CD14-positive monocyte (primary cell): ENCODE results near the gene IL18RAP. TPM values are rescaled to one million over a fixed set of nuclear protein-coding genes. Genes with fewer than 3 reads are reported as not detected.

ENCODE experiments used
- DNase-seq, 3 donors: peaks; one replicate each; pipeline ENCODE4 v3.0.0-alpha.2; 2011 to 2022
- H2AFZ ChIP-seq: 2 replicates; pipeline ENCODE4 v1.6.0; 2012; ENCODE audit warnings: mild to moderate bottlenecking, low read depth, low read length, inconsistent platforms; ENCODE audit not compliant: insufficient read depth, poor library complexity, severe bottlenecking
- H3K27ac ChIP-seq, 2 donors: 1 replicate in 1 of 2; 2 replicates in 1 of 2; pipeline ENCODE4 v1.5.1; 2012 to 2013; ENCODE audit warnings: low read length in 2 of 2, control low read depth in 1 of 2, inconsistent platforms in 1 of 2, low read depth in 1 of 2, mild to moderate bottlenecking in 1 of 2
- H3K27me3 ChIP-seq, 2 donors: one replicate each; pipeline versions ENCODE4 v1.6.0 to v1.6.1; 2011 to 2013; ENCODE audit warnings: low read length in 2 of 2; ENCODE audit not compliant: control insufficient read depth in 2 of 2, insufficient read depth in 2 of 2
- H3K36me3 ChIP-seq, 2 donors: replicated peaks in 1 of 2; 1 replicate in 1 of 2; 2 replicates in 1 of 2; pipeline versions ENCODE4 v1.5.1 to v1.6.1; 2012 to 2013; ENCODE audit warnings: low read length in 2 of 2, control low read depth in 1 of 2, inconsistent platforms in 1 of 2, mild to moderate bottlenecking in 1 of 2; ENCODE audit not compliant: insufficient read depth in 2 of 2, control insufficient read depth in 1 of 2
- H3K4me1 ChIP-seq, 2 donors: 1 replicate in 1 of 2; 2 replicates in 1 of 2; pipeline versions ENCODE4 v1.5.1 to v1.6.1; 2012 to 2013; ENCODE audit warnings: low read length in 2 of 2, control low read depth in 1 of 2, inconsistent platforms in 1 of 2, mild to moderate bottlenecking in 1 of 2, moderate library complexity in 1 of 2; ENCODE audit not compliant: insufficient read depth in 2 of 2, control insufficient read depth in 1 of 2
- H3K4me2 ChIP-seq: replicated peaks from 2 replicates; pipeline ENCODE3; 2012; ENCODE audit warnings: low read length, moderate library complexity, mild to moderate bottlenecking; ENCODE audit not compliant: poor library complexity, severe bottlenecking; ENCODE audit errors: extremely low read depth
- H3K4me3 ChIP-seq, 3 experiments: fragments of 200-600 bp in 1 of 3; sonication (generic) in 1 of 3; replicated peaks in 1 of 3; 1 replicate in 2 of 3; 2 replicates in 1 of 3; pipeline ENCODE4 v1.5.1; 2011 to 2013; ENCODE audit warnings: low read length in 3 of 3, mild to moderate bottlenecking in 3 of 3, control low read depth in 2 of 3, low read depth in 2 of 3, inconsistent platforms in 1 of 3, moderate library complexity in 1 of 3
- H3K79me2 ChIP-seq: 2 replicates; pipeline ENCODE4 v1.6.0; 2012; ENCODE audit warnings: mild to moderate bottlenecking, control low read depth, inconsistent platforms, low read length, moderate library complexity; ENCODE audit not compliant: insufficient read depth
- H3K9ac ChIP-seq: 2 replicates; pipeline ENCODE4 v1.6.0; 2017; ENCODE audit warnings: low read length, mild to moderate bottlenecking; ENCODE audit not compliant: insufficient read depth, poor library complexity, severe bottlenecking
- H3K9me3 ChIP-seq, 2 donors: replicated peaks in 1 of 2; 1 replicate in 1 of 2; 2 replicates in 1 of 2; pipeline versions ENCODE4 v1.5.1 to v1.6.1; 2012 to 2013; ENCODE audit warnings: low read length in 2 of 2, control low read depth in 1 of 2; ENCODE audit not compliant: control insufficient read depth in 1 of 2, insufficient read depth in 1 of 2
- H4K20me1 ChIP-seq: 2 replicates; pipeline ENCODE4 v1.6.0; 2012; ENCODE audit warnings: mild to moderate bottlenecking, low read length, control low read depth, moderate library complexity; ENCODE audit not compliant: insufficient read depth
- H3K27ac Mint-ChIP-seq, 7 donors: one replicate each; pipeline ENCODE4 v1.8.0; 2020; ENCODE audit warnings: mild to moderate bottlenecking in 7 of 7, mixed read lengths in 7 of 7, moderate library complexity in 6 of 7, inconsistent platforms in 2 of 7
- H3K27me3 Mint-ChIP-seq, 3 donors: one replicate each; pipeline ENCODE4 v1.8.0; 2021 to 2022; ENCODE audit warnings: low read depth in 3 of 3, mild to moderate bottlenecking in 3 of 3, mixed read lengths in 3 of 3, moderate library complexity in 3 of 3, inconsistent platforms in 1 of 3
- H3K36me3 Mint-ChIP-seq, 2 donors: one replicate each; pipeline ENCODE4 v1.8.0; 2020; ENCODE audit warnings: mixed read lengths in 2 of 2, inconsistent platforms in 1 of 2, mild to moderate bottlenecking in 1 of 2
- H3K4me1 Mint-ChIP-seq: one replicate; pipeline ENCODE4 v1.8.0; 2020; ENCODE audit warnings: mild to moderate bottlenecking, mixed read lengths
- H3K4me3 Mint-ChIP-seq, 2 donors: one replicate each; pipeline ENCODE4 v1.8.0; 2020; ENCODE audit warnings: mild to moderate bottlenecking in 2 of 2, mixed read lengths in 2 of 2, moderate library complexity in 1 of 2
- H3K9me3 Mint-ChIP-seq, 7 donors: one replicate each; pipeline ENCODE4 v1.8.0; 2020 to 2022; ENCODE audit warnings: mixed read lengths in 7 of 7, mild to moderate bottlenecking in 6 of 7, moderate library complexity in 6 of 7, inconsistent platforms in 2 of 7
- CTCF ChIP-seq: fragments of 200-600 bp; IDR thresholded peaks from one replicate; pipeline ENCODE4 v1.8.0; 2022; ENCODE audit warnings: antibody characterized with exemption, mild to moderate bottlenecking
- WGBS: methylation state at CpG from one replicate; pipeline ENCODE4 v1.1.5; 2013; ENCODE audit warnings: missing lambda C conversion rate; ENCODE audit not compliant: insufficient coverage; 5-methylcytosine and 5-hydroxymethylcytosine counted together
- intact Hi-C, 2 donors: fragments of 100-400 bp; cut with micrococcal nuclease; formaldehyde crosslinking; loops; one replicate each; pipeline versions ENCODE4 v1.15.0 to v1.15.1; 2023
- polyA plus RNA-seq, 3 donors: library from polyadenylated mRNA; depleted of rRNA in 1 of 3; unstranded in 2 of 3; stranded (reverse) in 1 of 3; fragments of 300-500 nt in 2 of 3; fragments of >200 nt in 1 of 3; fragmentation: Illumina TruSeq in 2 of 3; gene quantifications; 1 replicate in 2 of 3; 2 replicates in 1 of 3; pipeline ENCODE4 v1.2.3, GENCODE V29; 2012 to 2021

IL18RAP gene
- polyA plus RNA-seq, 3 donors, result 0.24 TPM; not detected in 2

- no peaks in the 10 kb centered on the region for H3K36me3 Mint-ChIP-seq
- no peaks in the 10 kb centered on the region for H4K20me1 ChIP-seq
- H3K4me1 ChIP-seq, result no peaks in the 10 kb centered on the region
- no peak overlapping the region for H3K4me2 ChIP-seq
- WGBS, result 96% methylated on average over 6 of the region's 7 CpGs
- no peaks in the 10 kb centered on the region for H3K27me3 ChIP-seq
- H3K36me3 ChIP-seq, result no peaks in the 10 kb centered on the region
- no peaks in the 10 kb centered on the region for H3K27me3 Mint-ChIP-seq
- H3K27ac Mint-ChIP-seq, result peak overlapping the region in 1 of 7 donors; percentile 24
- H3K9me3 Mint-ChIP-seq, result peaks cover 7 to 18% (median 14%) of the 10 kb centered on the region in 7 donors
- peak overlapping the region; percentile 10 for H2AFZ ChIP-seq
- no peak overlapping the region for H3K4me3 ChIP-seq
- no peaks in the 10 kb centered on the region for H3K79me2 ChIP-seq
- no peak for TF ChIP-seq CTCF
- H3K27ac ChIP-seq, result no peak overlapping the region
- peaks cover 8 to 12% of the 10 kb centered on the region in 2 donors for H3K9me3 ChIP-seq
- no peak overlapping the region for H3K9ac ChIP-seq
- DNase-seq, result no peak
- H3K4me1 Mint-ChIP-seq, result no peaks in the 10 kb centered on the region
- no peak overlapping the region for H3K4me3 Mint-ChIP-seq
- intact Hi-C loops, result no loop called here
Measured at GRCh38 chr2:102387763-102388546, 35.0 kb upstream of the IL18RAP start.

GRCh38 chr2:102391565-102391964, 31.4 kb upstream of the IL18RAP start:
- H4K20me1 ChIP-seq, result no peaks in the 10 kb centered on the region
- no peak overlapping the region for H3K27ac ChIP-seq
- no peaks in the 10 kb centered on the region for H3K4me1 ChIP-seq
- Mint-ChIP-seq H3K4me1 (no peaks in the 10 kb centered on the region), H3K27me3 (no peaks in the 10 kb centered on the region), H3K9me3 (peaks cover 0 to 2% (median 0%) of the 10 kb centered on the region in 7 donors), H3K36me3 (no peaks in the 10 kb centered on the region), H3K4me3 (no peak overlapping the region), H3K27ac (no peak overlapping the region)
- H2AFZ ChIP-seq, result no peak overlapping the region
- no peak overlapping the region for H3K4me2 ChIP-seq
- DNase-seq, result no peak
- no CpG with 5 or more reads among the region's 2 CpGs for WGBS
- no peaks in the 10 kb centered on the region for H3K36me3 ChIP-seq
- no peak overlapping the region for H3K4me3 ChIP-seq
- H3K9me3 ChIP-seq, result no peaks in the 10 kb centered on the region
- intact Hi-C loops, result no loop called here
- H3K27me3 ChIP-seq, result no peaks in the 10 kb centered on the region
- no peaks in the 10 kb centered on the region for H3K79me2 ChIP-seq
- TF ChIP-seq CTCF, result no peak
- no peak overlapping the region for H3K9ac ChIP-seq
